ENCODE data around the gene CARD19.

The CARD19 gene

GRCh38 chr9:93161786-93162562, 66.0 kb downstream of the CARD19 start:
- Histone ChIP-seq H3K4me3 (ENCODE audit: insufficient read depth, low read depth, low read length) (no peak overlapping the region), H3K36me3 (ENCODE audit: control insufficient read depth, insufficient read depth, low read length) (no peaks in the 10 kb centered on the region), H3K27me3 (ENCODE audit: control insufficient read depth, insufficient read depth, low read length, poor library complexity, severe bottlenecking) (no peaks in the 10 kb centered on the region), H3K4me1 (ENCODE audit: control insufficient read depth, insufficient read depth, low read length) (no peaks in the 10 kb centered on the region), H3K9me3 (ENCODE audit: control insufficient read depth, low read length) (no peaks in the 10 kb centered on the region), H3K27ac (ENCODE audit: insufficient read depth, low read depth, low read length, poor library complexity, severe bottlenecking) (no peak overlapping the region)
- WGBS, 2 experiments: 76 to 79% methylated on average over 11 of the region's 11 CpGs
